SJCRH30 (cell line): ENCODE measurements around the gene LEKR1. TPM values are rescaled to one million over a fixed set of nuclear protein-coding genes. Genes with fewer than 3 reads are reported as not detected.

ENCODE experiments used
- DNase-seq, 2 experiments: peaks; one replicate each; pipeline ENCODE4 v3.0.0-alpha.2; 2015 to 2020
- H3K27ac ChIP-seq: fragments of 250-450 bp; sonication (Bioruptor Pico); 2 replicates; pipeline ENCODE4 v1.5.1; 2020; ENCODE audit warnings: mild to moderate bottlenecking, moderate library complexity
- H3K27me3 ChIP-seq: fragments of 250-450 bp; sonication (Bioruptor Pico); 2 replicates; pipeline ENCODE4 v1.5.1; 2020; ENCODE audit warnings: mild to moderate bottlenecking, moderate library complexity
- H3K36me3 ChIP-seq: fragments of 250-450 bp; sonication (Bioruptor Pico); 2 replicates; pipeline ENCODE4 v1.5.1; 2020; ENCODE audit warnings: mild to moderate bottlenecking, moderate library complexity
- H3K4me1 ChIP-seq: fragments of 250-450 bp; sonication (Bioruptor Pico); 2 replicates; pipeline ENCODE4 v1.5.1; 2020; ENCODE audit warnings: mild to moderate bottlenecking, moderate library complexity
- H3K4me3 ChIP-seq: fragments of 250-450 bp; sonication (Bioruptor Pico); 2 replicates; pipeline ENCODE4 v1.5.1; 2020; ENCODE audit warnings: mild to moderate bottlenecking, moderate library complexity
- H3K9me3 ChIP-seq: fragments of 250-450 bp; sonication (Bioruptor Pico); replicated peaks from 2 replicates; pipeline ENCODE4 v1.5.1; 2020; ENCODE audit warnings: mild to moderate bottlenecking, moderate library complexity
- total RNA-seq: library from RNA; depleted of rRNA; stranded (reverse); fragments of >200 nt; shearing (Covaris generic); gene quantifications from 2 replicates; pipeline ENCODE4 v1.2.3, GENCODE V29; 2014

LEKR1 gene
- total RNA-seq, 1 experiment from 2014 or later = 0.61 TPM

DNA sequence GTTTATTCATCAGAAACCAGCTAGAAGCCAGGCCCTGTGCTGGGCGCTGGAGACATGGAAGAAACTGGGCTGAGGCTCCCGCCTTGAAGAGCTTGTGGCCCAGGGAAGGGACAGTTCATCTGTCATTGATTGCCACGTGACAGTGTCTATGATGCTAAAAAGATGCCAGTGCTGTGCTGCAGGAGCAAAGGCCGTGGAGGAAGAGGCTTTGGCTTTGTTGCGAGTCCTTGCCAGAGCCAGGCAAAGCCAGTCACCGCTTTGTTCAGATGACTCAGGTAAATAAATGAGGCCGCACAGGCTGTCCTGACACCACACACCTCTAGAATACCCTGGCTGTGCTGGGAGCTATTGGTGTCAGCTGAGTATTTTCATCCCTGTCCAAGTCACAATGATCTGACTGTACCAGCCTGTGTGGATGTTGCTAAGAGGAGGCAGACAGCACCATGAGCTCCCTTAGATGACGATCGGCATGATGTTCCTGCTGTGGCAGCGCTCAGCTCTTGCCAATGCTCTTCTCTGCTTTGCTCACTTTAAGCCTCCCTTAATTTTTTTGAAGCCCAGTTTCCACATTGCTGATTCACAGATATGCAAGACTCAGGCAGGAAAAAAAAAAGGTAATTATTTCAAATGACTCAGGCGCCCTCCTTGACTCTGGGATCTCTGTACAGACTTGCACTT, 256.3 kb downstream of the LEKR1 start:
- no peak for DNase-seq
- Histone ChIP-seq H3K4me1 (peaks cover 29% of the 10 kb centered on the region), H3K9me3 (no peaks in the 10 kb centered on the region), H3K36me3 (no peaks in the 10 kb centered on the region), H3K4me3 (no peak overlapping the region), H3K27me3 (no peaks in the 10 kb centered on the region), H3K27ac (no peak overlapping the region)

DNA sequence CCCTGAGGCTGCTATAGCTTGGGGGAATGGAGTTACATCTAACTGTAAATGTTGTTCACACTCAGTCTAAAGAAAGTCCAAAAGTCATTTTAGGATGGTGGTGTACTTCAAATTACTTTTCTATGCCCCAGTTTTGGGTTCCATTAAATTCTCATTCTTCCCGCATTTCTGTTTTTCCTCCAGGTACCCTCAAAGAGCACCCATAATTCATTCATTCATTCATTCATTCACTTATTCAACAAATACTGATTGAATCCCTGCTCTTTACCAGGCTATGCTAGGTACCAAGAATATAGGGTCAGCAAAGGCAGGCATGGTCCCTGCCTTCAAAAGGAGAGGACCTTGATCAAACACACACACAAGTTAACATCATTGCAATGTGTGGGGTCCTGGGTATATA, 257.7 kb downstream of the LEKR1 start:
- no peaks in the 10 kb centered on the region for H3K36me3 ChIP-seq
- H3K27ac ChIP-seq = no peak overlapping the region
- no peak for DNase-seq
- no peaks in the 10 kb centered on the region for H3K9me3 ChIP-seq
- peaks cover 34% of the 10 kb centered on the region for H3K4me1 ChIP-seq
- no peak overlapping the region for H3K4me3 ChIP-seq
- no peaks in the 10 kb centered on the region for H3K27me3 ChIP-seq

DNA sequence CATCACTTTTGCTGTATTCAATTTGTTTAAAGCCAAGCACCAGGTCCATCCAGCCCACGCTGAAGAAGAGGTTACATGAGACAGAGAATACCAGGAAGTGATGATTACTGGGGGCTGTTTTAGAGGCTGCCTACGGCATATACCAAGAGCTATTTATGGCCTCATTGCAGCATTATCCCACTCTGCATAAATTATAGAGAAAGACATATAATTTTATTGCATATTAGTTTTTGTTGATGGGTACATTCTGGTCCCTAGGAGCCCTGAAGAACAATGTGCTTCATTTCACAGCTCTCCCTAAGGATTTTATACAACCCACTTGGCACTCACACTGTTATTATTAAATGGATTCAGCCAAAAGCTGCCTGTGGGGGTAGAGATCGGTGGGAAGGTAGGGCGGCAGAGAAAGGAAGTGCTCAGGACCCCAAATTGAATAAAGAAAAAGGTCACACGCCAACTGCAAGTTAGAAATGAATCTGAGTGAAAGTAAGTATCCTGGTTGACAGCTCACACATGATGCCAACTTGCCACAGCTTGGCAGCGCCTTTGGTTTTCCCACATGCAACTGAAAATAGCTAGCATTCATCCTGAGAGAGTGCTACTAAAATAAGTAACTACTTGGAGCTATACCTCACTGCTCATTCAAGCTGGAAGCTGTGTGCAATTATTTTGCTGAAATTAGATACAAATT, 260.1 kb downstream of the LEKR1 start:
- Histone ChIP-seq H3K36me3 (no peaks in the 10 kb centered on the region), H3K4me3 (no peak overlapping the region), H3K9me3 (no peaks in the 10 kb centered on the region), H3K27ac (no peak overlapping the region), H3K27me3 (no peaks in the 10 kb centered on the region), H3K4me1 (peaks cover 21% of the 10 kb centered on the region)
- no peak for DNase-seq

DNA sequence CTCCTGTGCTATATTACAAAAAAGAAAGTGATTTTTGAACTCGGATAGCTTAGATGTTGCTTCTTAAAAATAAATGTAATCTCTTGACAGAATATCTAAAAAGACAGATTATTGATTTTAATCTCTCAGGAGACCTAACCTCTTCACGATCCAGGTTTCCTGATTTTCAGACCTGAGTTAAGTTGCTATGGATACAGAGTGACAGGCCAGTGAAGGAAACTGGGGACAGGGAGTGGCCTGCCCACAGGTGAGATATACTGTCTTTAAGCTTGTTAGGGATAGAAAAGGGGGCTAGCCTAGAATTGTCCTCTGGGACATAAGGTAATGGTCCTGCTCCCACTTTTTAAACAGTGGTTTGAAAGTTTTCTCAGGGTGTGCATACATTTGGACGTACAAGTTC, 260.6 kb downstream of the LEKR1 start:
- no peak overlapping the region for H3K4me3 ChIP-seq
- no peaks in the 10 kb centered on the region for H3K27me3 ChIP-seq
- peaks cover 19% of the 10 kb centered on the region for H3K4me1 ChIP-seq
- no peaks in the 10 kb centered on the region for H3K9me3 ChIP-seq
- H3K36me3 ChIP-seq = no peaks in the 10 kb centered on the region
- DNase-seq = no peak
- H3K27ac ChIP-seq = no peak overlapping the region

DNA sequence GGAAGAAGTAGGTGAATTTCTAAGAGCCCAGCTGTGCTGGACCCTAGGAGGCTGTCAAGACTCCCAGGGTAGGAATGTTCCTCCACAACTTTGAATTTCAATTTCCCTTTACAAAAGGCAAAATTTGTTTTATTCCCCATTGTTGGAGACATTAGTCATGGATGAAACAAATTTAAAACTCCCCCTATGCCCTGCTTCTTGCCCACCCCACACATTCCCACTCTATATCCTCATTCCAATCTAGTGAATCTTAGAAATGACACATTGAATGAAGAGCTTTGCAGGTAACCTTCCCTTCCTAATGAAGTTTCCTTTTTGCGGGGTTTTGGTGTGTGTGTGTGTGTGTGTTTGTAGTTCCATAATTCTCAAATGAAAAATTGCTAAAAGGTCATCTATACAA, 261.2 kb downstream of the LEKR1 start:
- Histone ChIP-seq H3K9me3 (no peaks in the 10 kb centered on the region), H3K27me3 (no peaks in the 10 kb centered on the region), H3K4me1 (peaks cover 15% of the 10 kb centered on the region), H3K4me3 (peak overlapping the region; percentile 62), H3K36me3 (no peaks in the 10 kb centered on the region), H3K27ac (no peak overlapping the region; the same call in 1 of the 2 replicates)
- DNase-seq = no peak

DNA sequence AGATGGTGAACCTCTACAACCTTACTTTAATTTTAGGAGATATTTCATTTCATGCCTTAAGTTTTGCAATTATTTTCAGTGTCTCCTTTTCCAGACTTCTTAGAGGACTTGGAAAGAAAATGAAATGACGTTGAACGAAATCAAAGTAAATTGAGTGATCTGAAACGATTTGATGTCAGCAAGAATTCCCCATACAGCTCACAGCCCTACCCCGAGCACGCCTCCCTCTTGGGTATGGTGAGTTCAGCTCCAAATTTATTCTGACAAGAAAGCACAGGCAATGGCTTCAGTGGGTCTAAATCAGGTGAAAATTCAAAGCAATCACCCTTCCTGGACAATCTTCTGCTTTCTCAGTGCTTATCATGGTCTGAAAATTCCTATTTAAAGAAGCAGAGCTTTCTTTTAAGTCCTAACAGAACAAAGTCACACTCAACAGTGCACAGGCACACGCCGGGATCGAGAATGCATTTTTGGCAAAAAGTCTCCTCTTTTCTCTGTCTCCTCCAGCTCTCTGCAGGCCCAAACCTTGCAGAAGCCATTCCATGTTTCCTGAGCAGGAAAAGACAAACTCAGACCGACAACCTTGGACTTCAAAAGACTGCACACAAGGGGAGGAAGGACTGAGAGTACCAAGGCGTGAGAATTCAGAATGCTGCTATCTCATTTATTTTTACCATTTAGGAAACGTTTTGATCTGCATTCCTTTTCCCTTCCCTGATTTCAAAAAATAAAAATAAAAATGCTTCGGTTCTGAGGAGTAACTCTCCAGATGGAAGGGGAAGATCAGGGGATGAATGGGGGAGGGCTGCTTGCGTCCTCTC, 261.8 kb downstream of the LEKR1 start:
- peaks cover 14% of the 10 kb centered on the region for H3K4me1 ChIP-seq
- H3K27ac ChIP-seq = peak overlapping the region; percentile 92
- no peaks in the 10 kb centered on the region for H3K27me3 ChIP-seq

DNA sequence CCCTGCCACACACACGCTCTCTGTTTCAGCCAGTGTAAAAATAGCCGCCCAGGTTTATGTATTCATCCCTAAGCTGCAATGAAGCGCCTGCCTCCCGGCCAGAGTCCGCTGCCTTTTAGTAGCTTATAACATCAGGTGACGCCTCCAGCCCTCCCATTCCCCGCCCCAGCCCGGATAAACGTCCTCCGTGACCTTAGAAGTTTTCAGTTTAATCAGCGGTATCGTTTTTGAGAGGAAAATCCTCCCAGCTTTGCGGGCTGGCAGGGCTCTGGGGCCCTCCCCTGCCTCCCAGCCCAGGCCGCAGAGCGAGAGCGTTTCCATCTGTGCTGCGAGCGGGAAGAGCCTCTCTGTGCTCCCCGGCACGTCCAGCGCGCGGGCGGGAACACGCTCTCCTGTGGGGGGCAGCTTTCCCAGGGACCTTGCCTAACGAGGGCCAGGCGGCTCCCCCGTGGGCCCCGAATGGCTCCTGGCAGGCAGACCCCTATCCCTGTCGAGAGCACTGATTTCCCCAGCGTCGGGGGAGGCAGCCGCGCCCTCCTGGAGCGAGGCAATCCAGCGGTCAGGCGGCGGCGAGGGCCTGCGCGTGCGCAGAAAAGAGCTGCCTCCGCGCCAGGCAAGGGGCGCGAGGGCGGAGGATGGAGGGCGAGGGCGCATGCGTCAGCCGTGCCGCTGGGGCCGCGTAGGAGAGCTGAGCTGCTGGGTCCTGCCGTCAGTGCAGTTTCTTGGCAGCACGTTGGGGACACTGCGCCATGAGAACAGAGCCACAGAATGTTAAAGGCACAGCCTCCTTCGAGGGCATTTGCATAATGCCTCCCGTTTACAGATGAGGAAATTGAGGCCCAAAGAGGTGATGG, 262.7 kb downstream of the LEKR1 start:
- Histone ChIP-seq H3K4me1 (peaks cover 14% of the 10 kb centered on the region), H3K27me3 (no peaks in the 10 kb centered on the region), H3K4me3 (peak overlapping the region; percentile 62), H3K27ac (peak overlapping the region; percentile 92), H3K36me3 (no peaks in the 10 kb centered on the region), H3K9me3 (no peaks in the 10 kb centered on the region)
- DNase-seq = peak; percentile 91 to 92

More for the DNA sequence above, 261.8 kb downstream of the LEKR1 start:
- DNase-seq = peak in 1 of 2 experiments; percentile 24
- H3K4me3 ChIP-seq = peak overlapping the region; percentile 62
- H3K36me3 ChIP-seq = no peaks in the 10 kb centered on the region
- no peaks in the 10 kb centered on the region for H3K9me3 ChIP-seq

DNA sequence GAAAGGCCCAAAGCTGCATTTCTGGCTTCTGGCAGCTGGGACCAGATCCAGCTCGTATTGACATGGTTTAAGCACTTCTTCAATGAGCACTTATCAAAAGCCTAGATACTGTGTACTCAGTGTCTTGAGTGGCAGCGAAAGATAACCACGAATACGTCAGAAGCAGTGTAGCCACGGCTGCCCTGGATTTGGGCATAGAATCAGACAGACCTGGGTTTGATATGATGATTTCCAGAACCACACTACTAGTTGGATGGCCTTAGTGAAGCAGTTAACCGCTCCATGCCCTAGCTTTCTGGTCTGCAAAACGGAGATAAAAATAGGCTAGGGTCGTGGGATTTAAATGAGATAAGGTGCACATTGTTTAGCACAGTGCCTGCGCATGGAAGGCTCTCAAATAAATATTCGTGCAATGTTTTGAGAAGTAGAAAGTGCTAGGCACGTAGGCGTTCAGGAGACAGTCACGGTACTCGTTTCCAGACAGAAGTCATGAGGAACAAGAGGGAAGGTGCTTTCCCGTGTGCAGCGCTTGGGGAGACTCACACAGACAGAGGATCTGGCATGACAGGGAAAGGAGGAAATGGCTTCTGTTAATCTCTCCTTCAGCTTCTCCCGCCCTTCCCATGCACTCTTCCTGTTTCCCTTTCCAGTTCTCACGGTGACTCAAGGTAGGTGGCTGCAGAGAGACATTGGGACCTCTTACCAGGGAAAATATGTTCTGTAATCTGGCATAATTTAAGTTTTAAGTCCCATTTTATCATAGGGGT, 263.5 kb downstream of the LEKR1 start:
- H3K36me3 ChIP-seq = no peaks in the 10 kb centered on the region
- peak overlapping the region; percentile 62 for H3K4me3 ChIP-seq
- no peaks in the 10 kb centered on the region for H3K9me3 ChIP-seq
- H3K27me3 ChIP-seq = no peaks in the 10 kb centered on the region
- peak in 1 of 2 experiments; percentile 30 for DNase-seq
- peak overlapping the region; percentile 92 for H3K27ac ChIP-seq
- peaks cover 14% of the 10 kb centered on the region for H3K4me1 ChIP-seq

DNA sequence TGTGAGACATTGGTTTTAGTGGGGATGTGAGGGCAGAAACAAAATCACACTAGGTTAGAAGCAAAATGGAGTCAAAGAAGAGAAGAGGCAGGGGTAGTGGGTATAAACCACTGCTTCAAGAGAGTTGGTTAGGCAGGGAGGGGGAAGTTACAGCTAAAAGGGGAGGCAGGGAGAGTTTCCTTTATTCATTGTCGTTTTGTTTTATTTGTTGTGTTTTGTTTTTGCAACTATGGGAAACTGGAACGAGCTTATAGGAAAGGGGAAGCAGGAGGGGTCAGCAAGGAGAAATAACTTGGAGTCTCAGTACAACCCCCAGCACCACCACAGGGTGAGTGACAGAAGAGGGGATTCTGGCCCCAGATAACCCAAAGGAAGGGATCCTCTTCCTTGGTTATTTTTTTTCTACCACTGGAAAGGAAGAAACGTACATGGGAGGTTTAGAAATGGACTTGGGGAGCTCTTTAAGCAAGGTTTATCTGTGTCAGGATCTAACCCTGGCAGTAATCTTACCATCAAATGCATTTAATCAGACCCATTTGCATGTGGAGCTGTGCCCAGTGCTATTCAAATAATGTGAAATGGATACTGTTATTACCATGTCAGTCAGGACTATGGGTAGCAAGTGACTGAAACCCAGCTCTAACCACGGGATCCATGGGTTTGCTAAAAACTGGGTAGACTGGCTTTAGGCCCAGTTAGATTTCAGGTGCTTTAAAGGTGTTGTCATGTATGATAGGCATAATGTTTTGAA, 265.1 kb downstream of the LEKR1 start:
- H3K9me3 ChIP-seq = no peaks in the 10 kb centered on the region
- no peak overlapping the region for H3K4me3 ChIP-seq
- DNase-seq = no peak
- H3K4me1 ChIP-seq = peaks cover 14% of the 10 kb centered on the region
- H3K27me3 ChIP-seq = no peaks in the 10 kb centered on the region
- H3K36me3 ChIP-seq = no peaks in the 10 kb centered on the region
- no peak overlapping the region for H3K27ac ChIP-seq

DNA sequence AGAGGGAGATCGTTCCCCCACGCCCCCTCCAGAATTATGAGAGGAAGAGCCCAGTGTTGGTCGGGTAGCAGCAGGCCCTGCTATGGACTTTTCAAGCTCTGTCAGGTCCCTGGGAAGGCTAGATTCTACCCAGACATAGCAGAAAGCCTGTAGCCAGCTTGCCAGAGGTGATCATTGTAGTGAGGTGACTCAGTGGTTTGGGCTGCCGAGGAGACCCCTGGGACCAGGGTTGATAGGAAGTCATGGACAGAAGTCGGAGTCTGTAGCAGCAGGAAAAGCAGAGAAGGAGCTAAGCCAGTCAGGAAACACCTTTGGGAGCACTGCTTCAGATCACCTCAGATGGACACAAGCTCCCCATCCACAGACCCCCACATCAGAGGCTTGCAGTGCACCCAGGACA, 266.1 kb downstream of the LEKR1 start:
- Histone ChIP-seq H3K9me3 (no peaks in the 10 kb centered on the region), H3K4me1 (peaks cover 11% of the 10 kb centered on the region), H3K4me3 (no peak overlapping the region), H3K27me3 (no peaks in the 10 kb centered on the region), H3K36me3 (no peaks in the 10 kb centered on the region), H3K27ac (no peak overlapping the region)
- no peak for DNase-seq

DNA sequence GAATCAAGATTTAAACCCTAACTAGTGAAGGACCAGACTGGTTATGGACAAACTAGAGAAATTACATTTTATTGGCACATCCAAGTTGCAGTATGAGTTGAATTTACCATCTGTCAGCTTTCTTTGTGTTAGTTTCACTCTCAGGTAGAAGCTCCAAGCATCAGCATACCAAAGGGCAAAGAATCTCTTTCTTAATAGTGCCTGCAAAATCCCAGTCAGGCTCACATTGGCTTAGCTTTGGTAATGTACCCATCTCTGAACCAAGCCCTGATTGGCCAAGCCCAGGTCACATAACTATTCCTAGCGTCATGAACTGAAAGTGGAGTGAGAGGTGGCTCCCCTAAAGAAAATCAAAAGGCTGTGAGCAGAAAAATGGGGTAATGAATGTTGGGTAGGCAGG, 266.9 kb downstream of the LEKR1 start:
- DNase-seq = no peak
- Histone ChIP-seq H3K36me3 (no peaks in the 10 kb centered on the region), H3K4me3 (no peak overlapping the region), H3K27me3 (no peaks in the 10 kb centered on the region), H3K9me3 (no peaks in the 10 kb centered on the region), H3K27ac (no peak overlapping the region), H3K4me1 (peaks cover 3% of the 10 kb centered on the region; the same call in 1 of the 2 replicates)

DNA sequence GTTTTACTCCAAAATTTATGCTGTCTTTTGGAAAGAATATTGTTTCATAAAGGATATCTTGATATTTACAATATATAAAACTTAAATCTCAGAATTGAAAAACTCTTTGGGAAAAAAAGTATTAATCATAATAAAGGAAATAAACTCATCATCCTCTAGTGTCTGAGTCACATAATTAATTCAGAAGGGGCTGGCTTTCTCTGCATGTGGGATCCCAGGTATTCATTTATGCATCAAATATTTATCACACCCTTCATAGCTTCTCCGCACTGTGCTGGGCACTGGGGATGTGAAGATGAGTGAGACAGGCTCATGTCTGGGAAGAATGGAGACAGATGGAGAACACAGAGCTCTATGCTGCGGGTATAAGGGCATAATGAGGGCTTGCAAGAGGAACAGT, 268.1 kb downstream of the LEKR1 start:
- H3K9me3 ChIP-seq = no peaks in the 10 kb centered on the region

DNA sequence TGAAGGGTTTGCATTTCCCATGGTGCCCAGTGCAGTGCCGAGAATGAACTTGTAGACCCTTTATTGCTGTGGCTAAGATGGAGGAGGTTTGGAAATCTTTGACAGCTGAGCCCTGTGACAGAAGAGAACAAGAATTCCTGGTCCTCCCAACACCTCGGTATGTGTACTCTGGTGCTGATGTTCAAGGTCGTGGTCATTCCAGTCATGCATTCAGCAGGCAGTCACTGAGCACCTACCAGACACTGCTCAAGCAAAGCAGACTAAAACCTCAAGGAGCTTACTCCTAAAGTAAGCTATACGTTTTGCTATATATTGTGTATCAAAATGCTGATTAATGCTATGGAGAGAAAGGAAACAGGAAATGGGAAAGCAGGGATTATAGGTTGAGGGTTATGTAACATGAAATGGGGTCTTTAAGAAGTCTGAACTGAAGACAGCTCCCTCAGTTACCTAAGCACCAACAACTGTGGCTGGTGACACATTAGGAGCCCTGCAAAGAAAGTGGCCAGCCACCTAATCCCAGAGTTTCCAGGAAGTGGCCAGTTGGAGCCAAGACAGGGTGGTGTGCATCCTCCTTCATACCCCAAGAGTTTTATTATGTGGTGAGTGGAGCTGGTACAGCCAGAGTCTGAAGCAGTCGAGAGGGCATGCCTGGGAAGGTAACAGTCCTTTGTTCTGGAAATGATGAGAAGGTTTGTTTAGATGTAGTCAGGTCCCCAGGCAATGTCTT, 268.8 kb downstream of the LEKR1 start:
- Histone ChIP-seq H3K36me3 (no peaks in the 10 kb centered on the region), H3K27me3 (no peaks in the 10 kb centered on the region), H3K9me3 (no peaks in the 10 kb centered on the region), H3K4me3 (no peak overlapping the region), H3K27ac (no peak overlapping the region), H3K4me1 (no peaks in the 10 kb centered on the region)
- no peak for DNase-seq

More for the DNA sequence above, 268.1 kb downstream of the LEKR1 start:
- peaks cover 3% of the 10 kb centered on the region; the same call in 1 of the 2 replicates for H3K4me1 ChIP-seq
- no peak for DNase-seq
- no peaks in the 10 kb centered on the region for H3K27me3 ChIP-seq
- H3K27ac ChIP-seq = no peak overlapping the region
- no peaks in the 10 kb centered on the region for H3K36me3 ChIP-seq
- H3K4me3 ChIP-seq = no peak overlapping the region
